NCI-H748 (cell line): Measurements from ENCODE around the gene ERH.
"Not testable (repeated sequence)": the region's sequence is repeated elsewhere in the genome, so short reads cannot be mapped to it uniquely, and the experiment has no call there.

Experiments
- DNase-seq: peaks from one replicate; lab custom pipeline; 2025; ENCODE audit not compliant: unreplicated experiment; lab: John Stamatoyannopoulos, UW

The ERH gene

GRCh38 chr14:69398053-69398817 is at the start of gene ERH, which contains the start of gene SLC39A9:
ERH (minus strand) TSS chr14:69398299; CDS start chr14:69398233, 66 bp downstream.
SLC39A9 (plus strand) TSS chr14:69398692; CDS start chr14:69399370, 678 bp downstream.
- DNase-seq = peak; percentile 98

- no peak for DNase-seq
Measured at GRCh38 chr14:69443296-69443805, 45.3 kb upstream of the ERH start.

- DNase-seq = no peak
Measured at GRCh38 chr14:69441948-69442347, 43.8 kb upstream of the ERH start.

- no peak for DNase-seq
Measured at GRCh38 chr14:69439521-69440270, 41.6 kb upstream of the ERH start.

GRCh38 chr14:69432364-69432763 is 34.3 kb upstream of the ERH start:
- no peak for DNase-seq

GRCh38 chr14:69430306-69430939 is 32.3 kb upstream of the ERH start:
- no peak for DNase-seq

GRCh38 chr14:69429643-69430042 is 31.5 kb upstream of the ERH start:
- DNase-seq = no peak

GRCh38 chr14:69428289-69428998 is 30.3 kb upstream of the ERH start:
- no peak for DNase-seq

GRCh38 chr14:69427596-69427995 is 29.5 kb upstream of the ERH start:
- no peak for DNase-seq

- DNase-seq = no peak
Measured at GRCh38 chr14:69424149-69424923, 26.2 kb upstream of the ERH start.

- DNase-seq = no peak
Measured at GRCh38 chr14:69423279-69423678, 25.2 kb upstream of the ERH start.

- not testable (repeated sequence) for DNase-seq
Measured at GRCh38 chr14:69416087-69416486, 18.0 kb upstream of the ERH start.

GRCh38 chr14:69413483-69413882 is 15.4 kb upstream of the ERH start:
- DNase-seq = no peak

- DNase-seq = no peak
Measured at GRCh38 chr14:69408331-69408960, 10.3 kb upstream of the ERH start.

- DNase-seq = no peak
Measured at GRCh38 chr14:69405762-69406161, 7.7 kb upstream of the ERH start.

- DNase-seq = no peak
Measured at GRCh38 chr14:69404883-69405282, 6.8 kb upstream of the ERH start.

GRCh38 chr14:69404478-69404877 is 6.4 kb upstream of the ERH start:
- no peak for DNase-seq

- DNase-seq = no peak
Measured at GRCh38 chr14:69401841-69402240, 3.7 kb upstream of the ERH start.

GRCh38 chr14:69400154-69400553 is 2.1 kb upstream of the ERH start:
- DNase-seq = no peak

- no peak for DNase-seq
Measured at GRCh38 chr14:69399750-69400149, 1.7 kb upstream of the ERH start.
